SK-N-DZ (cell line): ENCODE results near the gene ABCD1.
"Not testable (repeated sequence)": the region's sequence is repeated elsewhere in the genome, so short reads cannot be mapped to it uniquely, and the experiment has no call there.

Source experiments
- DNase-seq: peaks from one replicate; pipeline ENCODE4 v3.0.0-alpha.2; 2015; ENCODE audit warnings: low spot score

Gene ABCD1

GRCh38 chrX:153709726-153710674 lies 14.7 kb upstream of the ABCD1 start:
- no peak for DNase-seq

- DNase-seq: no peak
Observed at GRCh38 chrX:153714256-153714655, 10.4 kb upstream of the ABCD1 start.

- DNase-seq: no peak
Observed at GRCh38 chrX:153717445-153717844, 7.2 kb upstream of the ABCD1 start.

GRCh38 chrX:153719238-153719637 lies 5.4 kb upstream of the ABCD1 start:
- no peak for DNase-seq

GRCh38 chrX:153719701-153720100 lies 5.0 kb upstream of the ABCD1 start:
- DNase-seq: no peak

- no peak for DNase-seq
Observed at GRCh38 chrX:153722704-153723350, 1.8 kb upstream of the ABCD1 start.

GRCh38 chrX:153723351-153724251 lies 1.1 kb upstream of the ABCD1 start:
- DNase-seq: peak; percentile 58

GRCh38 chrX:153725039-153725831 lies 579 bp downstream of the ABCD1 start:
- no peak for DNase-seq

GRCh38 chrX:153725832-153726285 lies 1.2 kb downstream of the ABCD1 start:
- DNase-seq: no peak

GRCh38 chrX:153726286-153727122 lies 1.8 kb downstream of the ABCD1 start:
- DNase-seq: peak; percentile 74

GRCh38 chrX:153727123-153727931 lies 2.7 kb downstream of the ABCD1 start:
- DNase-seq: no peak

- DNase-seq: no peak
Observed at GRCh38 chrX:153728095-153728494, 3.4 kb downstream of the ABCD1 start.

GRCh38 chrX:153728951-153729631 lies 4.4 kb downstream of the ABCD1 start:
- DNase-seq: no peak

- DNase-seq: not testable (repeated sequence)
Observed at GRCh38 chrX:153730115-153730514, 5.5 kb downstream of the ABCD1 start.

- DNase-seq: no peak
Observed at GRCh38 chrX:153731117-153731844, 6.6 kb downstream of the ABCD1 start.

GRCh38 chrX:153731845-153732215 lies 7.2 kb downstream of the ABCD1 start:
- DNase-seq: no peak

- DNase-seq: no peak
Observed at GRCh38 chrX:153732401-153732800, 7.7 kb downstream of the ABCD1 start.
